ENCODE data around the gene CCDC197.

The CCDC197 gene

DNA sequence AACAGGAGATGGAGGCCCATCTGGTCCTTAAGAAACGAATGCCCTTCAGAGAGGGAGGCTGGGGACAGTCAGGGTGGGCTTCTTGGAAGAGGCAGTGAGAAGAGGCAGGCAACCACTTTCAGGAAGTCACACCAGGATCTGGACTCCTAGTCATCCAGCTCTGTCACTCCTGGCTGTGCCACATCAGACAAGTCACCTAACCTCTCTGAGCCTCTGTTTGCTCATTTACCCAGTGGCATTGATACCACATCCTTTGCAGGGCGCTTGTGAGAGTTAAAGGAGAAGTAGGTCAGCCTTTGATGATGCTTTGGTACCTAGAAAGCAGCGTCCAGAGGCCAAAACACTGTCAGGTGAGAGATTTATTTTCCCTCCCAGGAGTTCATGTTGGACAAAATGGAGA, 11.1 kb downstream of the CCDC197 start:
- Histone ChIP-seq H3K36me3 (ENCODE audit: low read depth) (no peaks in the 10 kb centered on the region), H3K9me3 (ENCODE audit: severe bottlenecking) (no peaks in the 10 kb centered on the region), H3K27me3 (ENCODE audit: insufficient read depth, poor library complexity, severe bottlenecking) (no peaks in the 10 kb centered on the region), H3K27ac (ENCODE audit: poor library complexity, severe bottlenecking) (no peak overlapping the region), H3K4me1 (ENCODE audit: insufficient read depth, poor library complexity, severe bottlenecking) (peaks cover 11% of the 10 kb centered on the region), H3K4me3 (ENCODE audit: severe bottlenecking) (no peak overlapping the region)
- TF ChIP-seq, protein P1, sequence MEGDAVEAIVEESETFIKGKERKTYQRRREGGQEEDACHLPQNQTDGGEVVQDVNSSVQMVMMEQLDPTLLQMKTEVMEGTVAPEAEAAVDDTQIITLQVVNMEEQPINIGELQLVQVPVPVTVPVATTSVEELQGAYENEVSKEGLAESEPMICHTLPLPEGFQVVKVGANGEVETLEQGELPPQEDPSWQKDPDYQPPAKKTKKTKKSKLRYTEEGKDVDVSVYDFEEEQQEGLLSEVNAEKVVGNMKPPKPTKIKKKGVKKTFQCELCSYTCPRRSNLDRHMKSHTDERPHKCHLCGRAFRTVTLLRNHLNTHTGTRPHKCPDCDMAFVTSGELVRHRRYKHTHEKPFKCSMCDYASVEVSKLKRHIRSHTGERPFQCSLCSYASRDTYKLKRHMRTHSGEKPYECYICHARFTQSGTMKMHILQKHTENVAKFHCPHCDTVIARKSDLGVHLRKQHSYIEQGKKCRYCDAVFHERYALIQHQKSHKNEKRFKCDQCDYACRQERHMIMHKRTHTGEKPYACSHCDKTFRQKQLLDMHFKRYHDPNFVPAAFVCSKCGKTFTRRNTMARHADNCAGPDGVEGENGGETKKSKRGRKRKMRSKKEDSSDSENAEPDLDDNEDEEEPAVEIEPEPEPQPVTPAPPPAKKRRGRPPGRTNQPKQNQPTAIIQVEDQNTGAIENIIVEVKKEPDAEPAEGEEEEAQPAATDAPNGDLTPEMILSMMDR (IDR thresholded peaks at IDR 0.05; ENCODE audit: poor library complexity, severe bottlenecking), result no peak
- ATAC-seq (ENCODE audit: low read depth) (no peak), DNase-seq (ENCODE audit: low spot score) (no peak)

- Histone ChIP-seq H3K9me3 (ENCODE audit: severe bottlenecking) (no peaks in the 10 kb centered on the region), H3K27ac (ENCODE audit: poor library complexity, severe bottlenecking) (no peak overlapping the region), H3K27me3 (ENCODE audit: insufficient read depth, poor library complexity, severe bottlenecking) (no peaks in the 10 kb centered on the region), H3K4me1 (ENCODE audit: insufficient read depth, poor library complexity, severe bottlenecking) (peaks cover 11% of the 10 kb centered on the region), H3K36me3 (ENCODE audit: low read depth) (no peaks in the 10 kb centered on the region), H3K4me3 (ENCODE audit: severe bottlenecking) (no peak overlapping the region)
- ATAC-seq (ENCODE audit: low read depth) (peak; percentile 81), DNase-seq (ENCODE audit: low spot score) (no peak)
- TF ChIP-seq, protein P1 (IDR thresholded peaks at IDR 0.05; ENCODE audit: poor library complexity, severe bottlenecking), result no peak
Measured at GRCh38 chr14:94009767-94010166, 12.7 kb downstream of the CCDC197 start.

- Histone ChIP-seq H3K36me3 (ENCODE audit: low read depth) (no peaks in the 10 kb centered on the region), H3K4me1 (ENCODE audit: insufficient read depth, poor library complexity, severe bottlenecking) (peaks cover 11% of the 10 kb centered on the region), H3K27ac (ENCODE audit: poor library complexity, severe bottlenecking) (no peak overlapping the region), H3K27me3 (ENCODE audit: insufficient read depth, poor library complexity, severe bottlenecking) (no peaks in the 10 kb centered on the region), H3K4me3 (ENCODE audit: severe bottlenecking) (no peak overlapping the region), H3K9me3 (ENCODE audit: severe bottlenecking) (no peaks in the 10 kb centered on the region)
- DNase-seq (ENCODE audit: low spot score), result no peak
- TF ChIP-seq, protein P1 (IDR thresholded peaks at IDR 0.05; ENCODE audit: poor library complexity, severe bottlenecking), result no peak
- ATAC-seq (ENCODE audit: low read depth), result no peak
Measured at GRCh38 chr14:94010625-94011024, 13.5 kb downstream of the CCDC197 start.

DNA sequence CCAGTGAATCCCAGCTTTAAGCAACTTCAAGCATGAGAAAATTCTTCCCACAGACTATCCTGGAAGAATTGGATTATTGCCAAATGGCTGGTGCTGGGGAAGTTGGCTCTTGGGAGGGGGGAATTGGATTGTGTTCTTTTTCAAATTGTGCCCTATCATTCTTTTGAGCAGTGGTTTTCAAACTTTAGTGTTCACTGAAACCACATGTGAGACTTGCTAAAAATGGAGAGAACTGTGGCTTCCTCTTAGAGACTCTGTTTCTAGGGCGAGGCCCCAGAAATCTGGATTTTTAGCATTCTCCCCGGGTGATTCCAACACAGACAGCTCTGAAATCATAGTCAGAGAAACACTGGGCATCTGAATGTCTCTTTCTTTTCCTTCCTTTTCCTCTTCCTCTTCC, 14.7 kb downstream of the CCDC197 start:
- no peak overlapping the region for H3K4me3 ChIP-seq (ENCODE audit: severe bottlenecking)
- no peak for DNase-seq (ENCODE audit: low spot score)
- TF ChIP-seq, protein P1 (IDR thresholded peaks at IDR 0.05; ENCODE audit: poor library complexity, severe bottlenecking), result no peak
- no peaks in the 10 kb centered on the region for H3K36me3 ChIP-seq (ENCODE audit: low read depth)
- no peaks in the 10 kb centered on the region for H3K27me3 ChIP-seq (ENCODE audit: insufficient read depth, poor library complexity, severe bottlenecking)
- H3K9me3 ChIP-seq (ENCODE audit: severe bottlenecking), result no peaks in the 10 kb centered on the region
- peaks cover 11% of the 10 kb centered on the region for H3K4me1 ChIP-seq (ENCODE audit: insufficient read depth, poor library complexity, severe bottlenecking)
- ATAC-seq (ENCODE audit: low read depth), result no peak
- H3K27ac ChIP-seq (ENCODE audit: poor library complexity, severe bottlenecking), result no peak overlapping the region

GRCh38 chr14:94014382-94014781, 17.3 kb downstream of the CCDC197 start:
- TF ChIP-seq, protein P1 (IDR thresholded peaks at IDR 0.05; ENCODE audit: poor library complexity, severe bottlenecking), result no peak
- Histone ChIP-seq H3K27me3 (ENCODE audit: insufficient read depth, poor library complexity, severe bottlenecking) (no peaks in the 10 kb centered on the region), H3K36me3 (ENCODE audit: low read depth) (no peaks in the 10 kb centered on the region), H3K4me1 (ENCODE audit: insufficient read depth, poor library complexity, severe bottlenecking) (peaks cover 11% of the 10 kb centered on the region), H3K9me3 (ENCODE audit: severe bottlenecking) (no peaks in the 10 kb centered on the region), H3K27ac (ENCODE audit: poor library complexity, severe bottlenecking) (no peak overlapping the region), H3K4me3 (ENCODE audit: severe bottlenecking) (no peak overlapping the region)
- ATAC-seq (ENCODE audit: low read depth) (no peak), DNase-seq (ENCODE audit: low spot score) (no peak)
